ENCODE data around the gene CEP104.
"Not testable (repeated sequence)": the region's sequence is repeated elsewhere in the genome, so short reads cannot be mapped to it uniquely, and the experiment has no call there.

Gene CEP104

GRCh38 chr1:3816331-3817137, 40.5 kb downstream of the CEP104 start:
- H3K4me3 ChIP-seq (ENCODE audit: low read depth, low read length), result no peak overlapping the region
- DNase-seq (ENCODE audit: low read depth), result no peak
- no peak for TF ChIP-seq CTCF (IDR thresholded peaks at IDR 0.05; ENCODE audit: control insufficient read depth, extremely low read depth, insufficient read depth)

GRCh38 chr1:3814771-3815561, 42.0 kb downstream of the CEP104 start:
- no peak overlapping the region for H3K4me3 ChIP-seq (ENCODE audit: low read depth, low read length)
- TF ChIP-seq CTCF (IDR thresholded peaks at IDR 0.05; ENCODE audit: control insufficient read depth, extremely low read depth, insufficient read depth), result no peak
- DNase-seq (ENCODE audit: low read depth), result no peak

GRCh38 chr1:3814065-3814464, 42.9 kb downstream of the CEP104 start:
- TF ChIP-seq CTCF (IDR thresholded peaks at IDR 0.05; ENCODE audit: control insufficient read depth, extremely low read depth, insufficient read depth), result no peak
- H3K4me3 ChIP-seq (ENCODE audit: low read depth, low read length), result no peak overlapping the region
- no peak for DNase-seq (ENCODE audit: low read depth)

GRCh38 chr1:3811595-3811911, 45.5 kb downstream of the CEP104 start:
- no peak overlapping the region for H3K4me3 ChIP-seq (ENCODE audit: low read depth, low read length)
- TF ChIP-seq CTCF (IDR thresholded peaks at IDR 0.05; ENCODE audit: control insufficient read depth, extremely low read depth, insufficient read depth), result no peak

GRCh38 chr1:3810149-3810761, 46.8 kb downstream of the CEP104 start:
- not testable (repeated sequence) for DNase-seq (ENCODE audit: low read depth)

More at GRCh38 chr1:3811595-3811911, 45.5 kb downstream of the CEP104 start:
- DNase-seq (ENCODE audit: low read depth), result no peak

GRCh38 chr1:3809680-3810079, 47.3 kb downstream of the CEP104 start:
- no peak overlapping the region for H3K4me3 ChIP-seq (ENCODE audit: low read depth, low read length)
- TF ChIP-seq CTCF (IDR thresholded peaks at IDR 0.05; ENCODE audit: control insufficient read depth, extremely low read depth, insufficient read depth), result no peak
- DNase-seq (ENCODE audit: low read depth), result no peak

More at GRCh38 chr1:3810149-3810761, 46.8 kb downstream of the CEP104 start:
- not testable (repeated sequence) for H3K4me3 ChIP-seq (ENCODE audit: low read depth, low read length)

GRCh38 chr1:3807769-3808168, 49.2 kb downstream of the CEP104 start:
- no peak for DNase-seq (ENCODE audit: low read depth)
- TF ChIP-seq CTCF (IDR thresholded peaks at IDR 0.05; ENCODE audit: control insufficient read depth, extremely low read depth, insufficient read depth), result no peak
- H3K4me3 ChIP-seq (ENCODE audit: low read depth, low read length), result no peak overlapping the region

Measured in LNCaP clone FGC (cell line).